SK-N-SH treated with all-trans-retinoic acid at 6 μM for 48 hours (cell line): ENCODE data around the gene SCAMP5.

Experiments used
- ISL1 ChIP-seq: fragments of 250-450 bp; sonication (Bioruptor Pico); IDR thresholded peaks from 2 replicates; pipeline ENCODE4 v2.1.2; 2022; ENCODE audit warnings: mild to moderate bottlenecking, moderate library complexity
- RARB ChIP-seq: fragments of 250-450 bp; sonication (Bioruptor Pico); IDR thresholded peaks from 2 replicates; pipeline ENCODE4 v1.8.0; 2021; ENCODE audit warnings: mild to moderate bottlenecking, moderate library complexity
- TOX ChIP-seq: fragments of 250-450 bp; sonication (Bioruptor Pico); IDR thresholded peaks from 2 replicates; pipeline ENCODE4 v1.8.0; 2021; ENCODE audit warnings: mild to moderate bottlenecking, moderate library complexity, borderline replicate concordance
- ZFP3 ChIP-seq: fragments of 250-450 bp; sonication (Bioruptor Pico); IDR thresholded peaks from 2 replicates; pipeline ENCODE4 v1.5.0; 2020; ENCODE audit warnings: mild to moderate bottlenecking, moderate library complexity
- ZFP30 ChIP-seq: fragments of 450-650 bp; formaldehyde crosslinking; IDR thresholded peaks from 2 replicates; pipeline ENCODE4 v1.5.0; 2022; ENCODE audit warnings: mild to moderate bottlenecking, moderate library complexity
- ZNF70 ChIP-seq: fragments of 450-650 bp; formaldehyde crosslinking; IDR thresholded peaks from 2 replicates; pipeline ENCODE4 v1.5.0; 2020; ENCODE audit warnings: mild to moderate bottlenecking, moderate library complexity
- ZNF8 ChIP-seq: fragments of 450-650 bp; formaldehyde crosslinking; IDR thresholded peaks from 2 replicates; pipeline ENCODE4 v1.5.0; 2020; ENCODE audit warnings: mild to moderate bottlenecking, moderate library complexity
- TF ChIP-seq, protein P1 (sequence below): fragments of 250-450 bp; sonication (Bioruptor Pico); IDR thresholded peaks from 2 replicates; pipeline ENCODE4 v1.8.0; 2020; ENCODE audit warnings: mild to moderate bottlenecking, moderate library complexity, borderline replicate concordance
- TF ChIP-seq, protein P2 (sequence below): fragments of 250-450 bp; sonication (Bioruptor Pico); IDR thresholded peaks from 2 replicates; pipeline ENCODE4 v1.5.1; 2020; ENCODE audit warnings: low read depth, mild to moderate bottlenecking, moderate library complexity

DNA sequence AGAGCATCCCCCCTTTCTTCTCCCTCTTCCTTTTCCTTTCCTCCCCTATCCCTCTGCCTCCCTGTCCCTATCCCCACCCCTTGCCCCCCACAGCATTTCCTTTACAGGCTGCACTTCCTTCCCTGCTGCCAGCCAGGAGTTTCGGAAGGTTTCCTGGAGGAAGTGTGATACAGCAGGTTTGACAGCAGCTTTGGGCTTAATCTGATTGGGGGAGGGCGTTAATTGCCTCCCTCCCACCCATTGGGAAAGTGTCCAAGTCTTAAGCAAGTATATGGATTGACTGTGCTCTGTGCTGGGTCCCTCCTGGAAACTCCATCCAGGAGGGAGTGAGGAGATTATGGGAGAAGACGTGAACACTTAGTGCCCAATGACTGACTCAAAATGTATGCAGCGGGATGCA, 1.8 kb downstream of the SCAMP5 start:
- TF ChIP-seq, protein P1, sequence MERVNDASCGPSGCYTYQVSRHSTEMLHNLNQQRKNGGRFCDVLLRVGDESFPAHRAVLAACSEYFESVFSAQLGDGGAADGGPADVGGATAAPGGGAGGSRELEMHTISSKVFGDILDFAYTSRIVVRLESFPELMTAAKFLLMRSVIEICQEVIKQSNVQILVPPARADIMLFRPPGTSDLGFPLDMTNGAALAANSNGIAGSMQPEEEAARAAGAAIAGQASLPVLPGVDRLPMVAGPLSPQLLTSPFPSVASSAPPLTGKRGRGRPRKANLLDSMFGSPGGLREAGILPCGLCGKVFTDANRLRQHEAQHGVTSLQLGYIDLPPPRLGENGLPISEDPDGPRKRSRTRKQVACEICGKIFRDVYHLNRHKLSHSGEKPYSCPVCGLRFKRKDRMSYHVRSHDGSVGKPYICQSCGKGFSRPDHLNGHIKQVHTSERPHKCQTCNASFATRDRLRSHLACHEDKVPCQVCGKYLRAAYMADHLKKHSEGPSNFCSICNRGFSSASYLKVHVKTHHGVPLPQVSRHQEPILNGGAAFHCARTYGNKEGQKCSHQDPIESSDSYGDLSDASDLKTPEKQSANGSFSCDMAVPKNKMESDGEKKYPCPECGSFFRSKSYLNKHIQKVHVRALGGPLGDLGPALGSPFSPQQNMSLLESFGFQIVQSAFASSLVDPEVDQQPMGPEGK (CRISPR knock-in tag) = no peak
- TF ChIP-seq TOX (no peak), RARB (CRISPR knock-in tag) (no peak), ZNF8 (CRISPR knock-in tag) (no peak), ZFP3 (CRISPR knock-in tag) (no peak), ISL1 (CRISPR knock-in tag) (no peak), ZNF70 (CRISPR knock-in tag) (no peak), ZFP30 (no peak)
- TF ChIP-seq, protein P2, sequence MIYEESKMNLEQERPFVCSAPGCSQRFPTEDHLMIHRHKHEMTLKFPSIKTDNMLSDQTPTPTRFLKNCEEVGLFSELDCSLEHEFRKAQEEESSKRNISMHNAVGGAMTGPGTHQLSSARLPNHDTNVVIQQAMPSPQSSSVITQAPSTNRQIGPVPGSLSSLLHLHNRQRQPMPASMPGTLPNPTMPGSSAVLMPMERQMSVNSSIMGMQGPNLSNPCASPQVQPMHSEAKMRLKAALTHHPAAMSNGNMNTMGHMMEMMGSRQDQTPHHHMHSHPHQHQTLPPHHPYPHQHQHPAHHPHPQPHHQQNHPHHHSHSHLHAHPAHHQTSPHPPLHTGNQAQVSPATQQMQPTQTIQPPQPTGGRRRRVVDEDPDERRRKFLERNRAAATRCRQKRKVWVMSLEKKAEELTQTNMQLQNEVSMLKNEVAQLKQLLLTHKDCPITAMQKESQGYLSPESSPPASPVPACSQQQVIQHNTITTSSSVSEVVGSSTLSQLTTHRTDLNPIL (CRISPR knock-in tag) = no peak
